ENCODE results near the gene INF2.

DNA sequence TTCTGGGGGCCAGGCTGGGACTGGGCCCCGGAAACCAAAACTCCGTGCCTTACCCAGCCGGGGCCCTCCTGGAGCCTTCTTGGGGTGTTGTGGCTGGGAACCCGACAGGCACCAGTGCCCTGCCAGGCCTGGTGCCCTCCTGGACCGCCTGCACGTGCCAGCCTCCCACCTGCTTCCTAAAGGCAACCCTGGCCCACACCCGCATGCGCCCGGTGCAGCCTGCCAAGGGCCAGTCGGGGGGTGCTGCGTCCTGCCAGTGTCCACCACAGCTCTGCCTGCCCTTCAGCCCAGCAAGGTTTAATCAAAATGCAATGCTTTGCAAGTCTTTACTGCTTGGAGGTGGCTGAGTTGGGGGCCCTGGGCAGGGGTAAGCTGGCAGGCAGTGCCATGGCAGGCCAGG, 29.5 kb downstream of the INF2 start:
- no peak for TF ChIP-seq EZH2phosphoT487 (IDR thresholded peaks at IDR 0.05; ENCODE audit: low read length)
- no peak for TF ChIP-seq CTCF (IDR thresholded peaks at IDR 0.05; ENCODE audit: low read length)
- TF ChIP-seq EZH2 (optimal IDR thresholded peaks at IDR 0.05; ENCODE audit: low read depth, low read length), result no peak

Measured in MM.1S (cell line).